ENCODE results near the gene IGF2BP3. TPM values are rescaled to one million over a fixed set of nuclear protein-coding genes. Genes with fewer than 3 reads are reported as not detected.

IGF2BP3 gene
- total and polyA plus RNA-seq, 2 donors (not counting 3 experiments of a cell fraction or from before 2014, with no cell fraction given): 41.2 to 111 TPM

- FAIRE-seq (no peak), DNase-seq (ENCODE audit: low read depth, low spot score) (no peak)
- Histone ChIP-seq H4K20me1 (replicated peaks; ENCODE audit: control insufficient read depth, extremely low read depth, insufficient read depth, low read length) (no peaks in the 10 kb centered on the region), H3K4me3 (replicated peaks in 1 of 3; ENCODE audit: insufficient read depth in 1 of 3, low read depth in 1 of 3, low read length in 3 of 3) (no peak overlapping the region), H3K27ac (ENCODE audit: insufficient read depth, low read depth, low read length) (no peak overlapping the region), H3K79me2 (ENCODE audit: control insufficient read depth, insufficient read depth, low read length) (peaks cover 54% of the 10 kb centered on the region), H3K9me3 (replicated peaks; ENCODE audit: control insufficient read depth, insufficient read depth, low read length) (no peaks in the 10 kb centered on the region), H3K36me3 (ENCODE audit: control insufficient read depth in 2 of 2, extremely low read depth in 1 of 2, insufficient read depth in 2 of 2, low read length in 2 of 2) (peaks cover 0 to 4% of the 10 kb centered on the region in 2 experiments), H3K4me1 (ENCODE audit: control insufficient read depth, extremely low read depth, insufficient read depth, low read length) (no peaks in the 10 kb centered on the region), H3K9ac (replicated peaks; ENCODE audit: extremely low read depth, insufficient read depth, low read length) (no peak overlapping the region), H3K9me1 (replicated peaks; ENCODE audit: control insufficient read depth, extremely low read depth, insufficient read depth, low read length) (no peaks in the 10 kb centered on the region), H3K4me2 (ENCODE audit: insufficient read depth, low read length) (no peak overlapping the region), H3K27me3 (ENCODE audit: control insufficient read depth in 2 of 2, insufficient read depth in 2 of 2, low read length in 2 of 2) (no peaks in the 10 kb centered on the region), H2AFZ (ENCODE audit: low read depth, low read length) (no peak overlapping the region)
- POLR2A ChIA-PET: no interaction called here
- BruUV-seq (replicated peaks): no TSS peak
- CTCF ChIA-PET: interaction anchor here (0.9 kb wide), 2 partner anchors 39 to 66 kb away, joined by 3 to 5 read pairs; no protein-coding TSS in a partner anchor
- dilution Hi-C loops (cut with MboI; ENCODE audit: extremely low pct_ligation_motif_present, low sequenced_read_pairs) (no loop called here), intact Hi-C loops (cut with micrococcal nuclease) (loop anchor here (2.0 kb wide), 1 partner anchor 14 kb away; no protein-coding TSS in a partner anchor)
- TF ChIP-seq MYC (IDR thresholded peaks at IDR 0.05; ENCODE audit: low read depth, low read length) (no peak), POLR2A (IDR thresholded peaks at IDR 0.05; ENCODE audit: low read depth, low read length) (no peak), JUN (IDR thresholded peaks at IDR 0.05; ENCODE audit: borderline replicate concordance, insufficient read depth, insufficient read length, low read depth) (no peak), POLR2AphosphoS5 (IDR thresholded peaks at IDR 0.05; ENCODE audit: insufficient read depth, low read depth, low read length) (no peak), GATA2 (IDR thresholded peaks at IDR 0.05; ENCODE audit: insufficient read depth, insufficient read length, low read depth, low read length) (no peak), EZH2 (IDR thresholded peaks at IDR 0.05; ENCODE audit: borderline replicate concordance, low read depth, low read length, severe bottlenecking) (no peak)
These were observed 73.0 kb downstream of the IGF2BP3 start for GRCh38 chr7:23397241-23397640.

DNA sequence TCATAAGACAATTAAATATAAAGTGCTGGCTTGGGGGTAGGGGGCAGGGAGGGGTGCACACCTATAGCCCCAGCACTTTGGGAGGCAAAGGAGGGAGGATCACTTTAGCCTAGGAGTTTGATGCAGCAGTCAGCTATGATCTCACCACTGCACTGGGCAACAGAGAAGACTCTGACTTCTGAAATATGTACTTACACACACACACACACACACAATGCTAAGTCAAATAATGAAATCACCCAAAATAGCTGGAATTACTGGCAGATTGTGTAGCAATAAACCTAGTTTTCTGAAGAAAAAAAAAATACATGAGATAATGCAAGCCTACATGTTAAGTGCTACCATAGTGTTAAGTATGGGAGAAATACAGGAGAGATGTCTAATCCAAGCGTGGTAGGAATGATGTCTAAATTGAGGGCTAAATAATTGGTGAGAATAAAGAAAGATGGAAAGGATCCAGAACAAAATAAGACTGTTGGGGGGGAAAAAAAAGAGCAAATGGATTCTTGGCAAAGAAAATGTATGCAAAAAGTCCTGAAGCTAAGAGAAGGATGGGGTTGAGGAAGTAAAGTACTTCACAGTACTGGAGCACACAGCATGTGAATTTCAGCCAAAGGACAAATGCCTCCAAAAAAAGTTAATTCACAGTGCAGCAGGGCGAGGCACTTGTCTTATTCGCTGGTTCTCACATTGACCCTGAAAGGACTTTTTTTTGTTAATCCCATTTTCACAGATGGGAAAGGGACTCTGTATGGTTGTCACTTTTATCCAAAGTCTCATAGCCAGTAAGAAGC, 73.9 kb downstream of the IGF2BP3 start:
- H3K27me3 ChIP-seq (ENCODE audit: control insufficient read depth in 2 of 2, insufficient read depth in 2 of 2, low read length in 2 of 2): no peaks in the 10 kb centered on the region
- H3K79me2 ChIP-seq (ENCODE audit: control insufficient read depth, insufficient read depth, low read length): peaks cover 55% of the 10 kb centered on the region
- H2AFZ ChIP-seq (ENCODE audit: low read depth, low read length): no peak overlapping the region
- no peaks in the 10 kb centered on the region for H3K9me3 ChIP-seq (replicated peaks; ENCODE audit: control insufficient read depth, insufficient read depth, low read length)
- no peak overlapping the region for H3K9ac ChIP-seq (replicated peaks; ENCODE audit: extremely low read depth, insufficient read depth, low read length)
- intact Hi-C loops (cut with micrococcal nuclease): loop anchor here (2.0 kb wide), 1 partner anchor 14 kb away; no protein-coding TSS in a partner anchor
- H3K36me3 ChIP-seq (ENCODE audit: control insufficient read depth in 2 of 2, extremely low read depth in 1 of 2, insufficient read depth in 2 of 2, low read length in 2 of 2): peaks cover 0 to 3% of the 10 kb centered on the region in 2 experiments
- no peaks in the 10 kb centered on the region for H3K4me1 ChIP-seq (ENCODE audit: control insufficient read depth, extremely low read depth, insufficient read depth, low read length)
- no TSS peak for BruUV-seq (replicated peaks)
- H4K20me1 ChIP-seq (replicated peaks; ENCODE audit: control insufficient read depth, extremely low read depth, insufficient read depth, low read length): no peaks in the 10 kb centered on the region
- DNase-seq (ENCODE audit: low read depth, low spot score) (no peak), FAIRE-seq (no peak)
- TF ChIP-seq, protein P1, sequence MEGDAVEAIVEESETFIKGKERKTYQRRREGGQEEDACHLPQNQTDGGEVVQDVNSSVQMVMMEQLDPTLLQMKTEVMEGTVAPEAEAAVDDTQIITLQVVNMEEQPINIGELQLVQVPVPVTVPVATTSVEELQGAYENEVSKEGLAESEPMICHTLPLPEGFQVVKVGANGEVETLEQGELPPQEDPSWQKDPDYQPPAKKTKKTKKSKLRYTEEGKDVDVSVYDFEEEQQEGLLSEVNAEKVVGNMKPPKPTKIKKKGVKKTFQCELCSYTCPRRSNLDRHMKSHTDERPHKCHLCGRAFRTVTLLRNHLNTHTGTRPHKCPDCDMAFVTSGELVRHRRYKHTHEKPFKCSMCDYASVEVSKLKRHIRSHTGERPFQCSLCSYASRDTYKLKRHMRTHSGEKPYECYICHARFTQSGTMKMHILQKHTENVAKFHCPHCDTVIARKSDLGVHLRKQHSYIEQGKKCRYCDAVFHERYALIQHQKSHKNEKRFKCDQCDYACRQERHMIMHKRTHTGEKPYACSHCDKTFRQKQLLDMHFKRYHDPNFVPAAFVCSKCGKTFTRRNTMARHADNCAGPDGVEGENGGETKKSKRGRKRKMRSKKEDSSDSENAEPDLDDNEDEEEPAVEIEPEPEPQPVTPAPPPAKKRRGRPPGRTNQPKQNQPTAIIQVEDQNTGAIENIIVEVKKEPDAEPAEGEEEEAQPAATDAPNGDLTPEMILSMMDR (IDR thresholded peaks at IDR 0.05; ENCODE audit: extremely low read depth in 1 of 2, insufficient read depth in 1 of 2, low read depth in 1 of 2, low read length in 2 of 2): no peak
- TF ChIP-seq POLR2AphosphoS5 (IDR thresholded peaks at IDR 0.05; ENCODE audit: insufficient read depth, low read depth, low read length): no peak
- ChIA-PET CTCF (interaction anchor here (0.9 kb wide), 2 partner anchors 39 to 67 kb away, joined by 3 to 5 read pairs; no protein-coding TSS in a partner anchor), POLR2A (no interaction called here)
- H3K4me3 ChIP-seq (replicated peaks in 1 of 3; ENCODE audit: insufficient read depth in 1 of 3, low read depth in 1 of 3, low read length in 3 of 3): no peak overlapping the region
- H3K9me1 ChIP-seq (replicated peaks; ENCODE audit: control insufficient read depth, extremely low read depth, insufficient read depth, low read length): no peaks in the 10 kb centered on the region
- no peak overlapping the region for H3K4me2 ChIP-seq (ENCODE audit: insufficient read depth, low read length)
- H3K27ac ChIP-seq (ENCODE audit: insufficient read depth, low read depth, low read length): no peak overlapping the region
- dilution Hi-C loops (cut with MboI; ENCODE audit: extremely low pct_ligation_motif_present, low sequenced_read_pairs): no loop called here

Measured in endothelial cell of umbilical vein (primary cell).